CD4-positive, alpha-beta T cell treated with Interleukin-12 subunit alpha and Interleukin-12 subunit beta, for 1 hour (primary cell): ENCODE results near the gene PCDHGA3.
"Not testable (repeated sequence)": the region's sequence is repeated elsewhere in the genome, so short reads cannot be mapped to it uniquely, and the experiment has no call there.

Experiments
- DNase-seq: peaks from one replicate; pipeline ENCODE4 v3.0.0-alpha.2; 2020

PCDHGA3 gene

DNA sequence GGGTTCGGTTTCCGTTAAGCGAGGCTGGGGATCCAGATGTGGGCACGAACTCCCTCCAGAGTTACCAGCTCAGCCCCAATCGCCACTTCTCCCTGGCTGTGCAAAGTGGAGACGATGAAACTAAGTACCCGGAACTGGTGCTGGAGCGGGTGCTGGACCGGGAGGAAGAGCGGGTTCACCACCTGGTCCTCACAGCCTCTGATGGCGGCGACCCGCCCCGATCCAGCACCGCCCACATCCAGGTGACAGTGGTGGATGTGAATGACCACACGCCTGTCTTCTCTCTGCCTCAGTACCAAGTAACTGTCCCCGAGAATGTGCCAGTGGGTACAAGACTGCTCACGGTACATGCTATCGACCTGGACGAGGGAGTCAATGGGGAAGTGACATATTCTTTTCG, 39.7 kb downstream of the PCDHGA3 start:
- DNase-seq: no peak

GRCh38 chr5:141384471-141385267, 41.0 kb downstream of the PCDHGA3 start:
- no peak for DNase-seq

GRCh38 chr5:141387557-141388311, 44.1 kb downstream of the PCDHGA3 start, which contains the start of gene PCDHGB4:
TSS of gene PCDHGB4 (plus strand) at chr5:141387698. CDS start at chr5:141387885, 187 bp downstream.
- peak; percentile 23 for DNase-seq

- no peak for DNase-seq
Observed at GRCh38 chr5:141388661-141389060, 45.0 kb downstream of the PCDHGA3 start.

GRCh38 chr5:141389153-141390042, 45.8 kb downstream of the PCDHGA3 start:
- no peak for DNase-seq

GRCh38 chr5:141392429-141393198, 49.0 kb downstream of the PCDHGA3 start, which contains the start of gene PCDHGA8:
TSS of gene PCDHGA8 (plus strand) at chr5:141392633. CDS start at chr5:141392814, 181 bp downstream.
- no peak for DNase-seq

DNA sequence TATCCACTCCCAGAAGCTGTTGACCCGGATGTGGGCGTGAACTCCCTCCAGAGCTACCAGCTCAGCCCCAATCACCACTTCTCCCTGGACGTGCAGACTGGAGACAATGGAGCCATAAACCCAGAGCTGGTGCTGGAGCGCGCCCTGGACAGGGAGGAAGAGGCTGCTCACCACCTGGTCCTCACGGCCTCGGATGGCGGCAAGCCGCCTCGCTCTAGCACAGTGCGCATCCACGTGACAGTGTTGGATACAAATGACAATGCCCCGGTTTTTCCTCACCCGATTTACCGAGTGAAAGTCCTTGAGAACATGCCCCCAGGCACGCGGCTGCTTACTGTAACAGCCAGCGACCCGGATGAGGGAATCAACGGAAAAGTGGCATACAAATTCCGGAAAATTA, 49.6 kb downstream of the PCDHGA3 start:
- no peak for DNase-seq

DNA sequence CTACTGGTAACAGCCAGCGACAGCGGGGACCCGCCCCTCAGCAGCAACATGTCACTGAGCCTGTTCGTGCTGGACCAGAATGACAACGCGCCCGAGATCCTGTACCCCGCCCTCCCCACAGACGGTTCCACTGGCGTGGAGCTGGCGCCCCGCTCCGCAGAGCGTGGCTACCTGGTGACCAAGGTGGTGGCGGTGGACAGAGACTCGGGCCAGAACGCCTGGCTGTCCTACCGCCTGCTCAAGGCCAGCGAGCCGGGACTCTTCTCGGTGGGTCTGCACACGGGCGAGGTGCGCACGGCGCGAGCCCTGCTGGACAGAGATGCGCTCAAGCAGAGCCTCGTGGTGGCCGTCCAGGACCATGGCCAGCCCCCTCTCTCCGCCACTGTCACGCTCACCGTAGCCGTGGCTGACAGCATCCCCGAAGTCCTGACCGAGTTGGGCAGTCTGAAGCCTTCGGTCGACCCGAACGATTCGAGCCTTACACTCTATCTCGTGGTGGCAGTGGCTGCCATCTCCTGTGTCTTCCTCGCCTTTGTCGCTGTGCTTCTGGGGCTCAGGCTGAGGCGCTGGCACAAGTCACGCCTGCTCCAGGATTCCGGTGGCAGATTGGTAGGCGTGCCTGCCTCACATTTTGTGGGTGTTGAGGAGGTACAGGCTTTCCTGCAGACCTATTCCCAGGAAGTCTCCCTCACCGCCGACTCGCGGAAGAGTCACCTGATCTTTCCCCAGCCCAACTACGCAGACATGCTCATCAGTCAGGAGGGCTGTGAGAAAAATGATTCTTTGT, 51.0 kb downstream of the PCDHGA3 start:
- not testable (repeated sequence) for DNase-seq
